MM.1S (cell line): ENCODE data around the gene KLHDC7B.

Source experiments
- EZH2 ChIP-seq: fragments of 300-600 bp; sonication (generic); optimal IDR thresholded peaks from 2 replicates; pipeline ENCODE3; 2017; ENCODE audit warnings: low read depth, mild to moderate bottlenecking, antibody characterized with exemption, low read length, mixed read lengths
- EZH2phosphoT487 ChIP-seq: fragments of 300-600 bp; sonication (generic); IDR thresholded peaks from 2 replicates; pipeline ENCODE4 v1.6.1; 2018; ENCODE audit warnings: antibody characterized with exemption, low read length
- TF ChIP-seq, protein P1 (sequence below): fragments of 300-600 bp; sonication (generic); IDR thresholded peaks from 2 replicates; pipeline ENCODE4 v1.5.1; 2016; ENCODE audit warnings: antibody characterized with exemption, low read length, mixed read lengths

DNA sequence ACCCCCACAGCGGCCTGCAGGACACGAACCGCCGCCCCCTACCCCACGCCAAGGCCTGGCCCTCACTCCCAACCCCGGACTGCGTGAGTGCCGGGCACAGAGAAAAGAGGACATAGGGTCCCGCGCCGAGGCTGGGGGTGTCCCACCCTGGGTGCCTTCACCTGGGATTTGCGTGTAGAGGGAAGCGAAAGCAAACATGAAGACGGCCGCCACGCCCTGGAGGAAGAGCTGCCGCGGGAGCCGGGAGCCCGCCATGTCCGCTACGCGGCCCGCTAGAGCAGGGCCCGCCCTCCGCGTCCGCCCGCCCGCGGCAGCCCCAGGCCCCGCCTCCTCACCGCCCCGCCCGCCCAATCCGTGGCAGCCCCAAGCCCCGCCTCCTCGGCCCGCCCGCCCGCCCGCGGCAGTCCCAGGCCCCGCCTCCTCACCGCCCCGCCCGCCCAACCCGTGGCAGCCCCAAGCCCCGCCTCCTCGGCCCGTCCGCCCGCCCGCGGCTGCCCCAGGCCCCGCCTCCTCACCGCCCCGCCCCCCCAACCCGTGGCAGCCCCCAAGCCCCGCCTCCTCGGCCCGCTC lies 38.2 kb upstream of the KLHDC7B start, which contains the start of gene LMF2:
- no peak for TF ChIP-seq EZH2phosphoT487
- TF ChIP-seq, protein P1, sequence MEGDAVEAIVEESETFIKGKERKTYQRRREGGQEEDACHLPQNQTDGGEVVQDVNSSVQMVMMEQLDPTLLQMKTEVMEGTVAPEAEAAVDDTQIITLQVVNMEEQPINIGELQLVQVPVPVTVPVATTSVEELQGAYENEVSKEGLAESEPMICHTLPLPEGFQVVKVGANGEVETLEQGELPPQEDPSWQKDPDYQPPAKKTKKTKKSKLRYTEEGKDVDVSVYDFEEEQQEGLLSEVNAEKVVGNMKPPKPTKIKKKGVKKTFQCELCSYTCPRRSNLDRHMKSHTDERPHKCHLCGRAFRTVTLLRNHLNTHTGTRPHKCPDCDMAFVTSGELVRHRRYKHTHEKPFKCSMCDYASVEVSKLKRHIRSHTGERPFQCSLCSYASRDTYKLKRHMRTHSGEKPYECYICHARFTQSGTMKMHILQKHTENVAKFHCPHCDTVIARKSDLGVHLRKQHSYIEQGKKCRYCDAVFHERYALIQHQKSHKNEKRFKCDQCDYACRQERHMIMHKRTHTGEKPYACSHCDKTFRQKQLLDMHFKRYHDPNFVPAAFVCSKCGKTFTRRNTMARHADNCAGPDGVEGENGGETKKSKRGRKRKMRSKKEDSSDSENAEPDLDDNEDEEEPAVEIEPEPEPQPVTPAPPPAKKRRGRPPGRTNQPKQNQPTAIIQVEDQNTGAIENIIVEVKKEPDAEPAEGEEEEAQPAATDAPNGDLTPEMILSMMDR = no peak
- TF ChIP-seq EZH2 = no peak
